Measurements from ENCODE around the gene BMP7.

- TF ChIP-seq CTCF (IDR thresholded peaks at IDR 0.05): no peak
- TF ChIP-seq POLR2A (IDR thresholded peaks at IDR 0.05): no peak
Observed at GRCh38 chr20:57231951-57232428, 34.5 kb downstream of the BMP7 start.

Measured in adrenal gland (tissue), 5 donors.